GM21737 (cell line): Measurements from ENCODE around the gene ETFDH.
"Not testable (repeated sequence)": the region's sequence is repeated elsewhere in the genome, so short reads cannot be mapped to it uniquely, and the experiment has no call there.

Source experiments
- ATAC-seq: cut with Tn5 transposase; IDR thresholded peaks from one replicate; pipeline ENCODE4 v1.9.1; 2021; ENCODE audit warnings: mild to moderate bottlenecking, moderate library complexity; ENCODE audit not compliant: unreplicated experiment

The ETFDH gene

GRCh38 chr4:158750379-158750778, 78.3 kb downstream of the ETFDH start:
- no peak for ATAC-seq

DNA sequence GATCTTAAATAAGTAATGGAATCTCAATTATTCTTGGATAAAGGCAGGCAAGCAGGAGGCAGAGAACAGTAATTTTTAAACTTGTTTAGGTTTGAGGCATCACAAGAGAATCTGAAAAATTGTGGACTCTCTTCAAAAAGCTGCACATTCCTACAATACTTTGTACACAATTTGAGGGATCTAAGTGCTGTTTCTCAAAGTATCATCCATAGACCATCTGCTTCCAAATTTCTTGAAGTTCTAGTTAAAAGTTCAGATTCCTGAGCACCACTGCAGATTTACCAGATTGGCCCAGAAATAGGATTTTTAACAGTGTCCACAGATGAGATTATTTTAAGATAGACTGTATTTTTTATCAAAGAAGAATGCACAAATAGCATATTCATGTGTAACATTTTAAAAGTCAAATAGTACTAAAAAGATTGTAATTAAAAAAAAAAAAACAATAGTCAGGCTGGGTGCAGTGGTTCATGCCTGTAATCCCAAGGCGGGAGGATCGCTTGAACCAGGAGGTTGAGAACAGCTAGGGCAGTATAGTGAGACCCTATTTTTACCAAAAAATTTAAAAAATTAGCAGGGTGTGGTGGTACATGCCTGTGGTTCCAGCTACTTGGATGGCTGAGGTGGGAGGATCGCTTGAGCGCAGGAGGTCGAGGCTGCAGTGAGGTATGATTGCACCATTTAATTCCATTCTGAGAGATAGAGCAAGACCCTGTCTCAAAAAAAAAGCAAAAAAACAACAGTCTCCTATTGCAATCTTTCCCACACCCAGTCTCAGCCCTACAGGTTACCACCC, 82.5 kb downstream of the ETFDH start:
- ATAC-seq, result no peak

- ATAC-seq, result not testable (repeated sequence)
Observed at GRCh38 chr4:158755819-158756218, 83.7 kb downstream of the ETFDH start.

DNA sequence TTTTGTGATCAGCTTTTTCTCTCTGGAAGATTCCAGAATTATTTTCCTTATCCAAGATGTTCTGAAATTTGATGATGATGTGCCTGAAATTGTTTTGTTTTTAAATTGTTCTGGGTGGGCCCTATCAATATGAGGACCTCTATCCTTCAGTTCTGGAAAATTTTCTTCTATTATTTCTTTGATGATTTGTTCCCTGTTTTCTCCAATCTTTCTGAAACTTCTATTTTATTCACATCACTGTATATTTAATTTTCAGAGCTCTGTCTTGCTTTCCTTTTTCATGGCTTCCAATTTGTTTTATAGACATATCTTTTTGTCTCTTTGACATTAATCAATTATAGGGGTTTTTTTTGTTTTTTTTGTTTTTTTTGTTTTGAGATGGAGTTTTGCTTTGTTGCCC, 84.5 kb downstream of the ETFDH start:
- no peak for ATAC-seq

- no peak for ATAC-seq
Observed at GRCh38 chr4:158758142-158758541, 86.0 kb downstream of the ETFDH start.

DNA sequence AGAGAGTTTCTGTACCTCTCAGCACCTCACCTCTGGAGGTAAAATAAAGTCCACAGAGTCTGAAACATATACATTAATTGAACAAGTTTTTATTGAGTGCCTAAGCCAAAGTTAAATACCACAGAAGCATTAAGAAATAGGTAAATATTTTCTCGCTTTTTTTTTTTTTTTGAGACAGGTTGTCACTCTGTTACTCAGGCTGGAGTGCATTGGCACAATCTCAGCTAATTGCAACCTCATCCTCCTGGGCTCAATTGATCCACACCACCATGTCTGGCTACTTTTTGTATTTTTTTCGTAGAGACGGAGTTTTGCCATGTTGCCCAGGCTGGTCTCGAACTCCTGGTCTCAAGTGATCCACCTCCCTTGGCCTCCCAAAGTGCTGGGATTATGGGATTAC, 86.6 kb downstream of the ETFDH start:
- ATAC-seq, result no peak
